MM.1S (cell line): ENCODE data around the gene NFATC2.

ENCODE experiments used
- DNase-seq: peaks from one replicate; pipeline ENCODE4 v3.0.0-alpha.2; 2015
- H2AFZ ChIP-seq: fragments of 300-600 bp; sonication (generic); 2 replicates; pipeline ENCODE4 v1.6.0; 2016; ENCODE audit warnings: antibody characterized with exemption, low read length
- H3F3A ChIP-seq: fragments of 300-600 bp; sonication (generic); 2 replicates; pipeline ENCODE4 v1.6.1; 2016; ENCODE audit warnings: mild to moderate bottlenecking, antibody characterized with exemption, low read length, moderate library complexity, mixed read lengths; ENCODE audit not compliant: insufficient read depth
- H3K27ac ChIP-seq: fragments of 300-600 bp; sonication (generic); 2 replicates; pipeline ENCODE4 v1.5.1; 2016; ENCODE audit warnings: mild to moderate bottlenecking, low read length
- H3K27me3 ChIP-seq: fragments of 300-600 bp; sonication (generic); replicated peaks from 2 replicates; pipeline ENCODE4 v1.6.0; 2016; ENCODE audit warnings: low read length; ENCODE audit not compliant: insufficient read depth
- H3K36me3 ChIP-seq: fragments of 300-600 bp; sonication (generic); replicated peaks from 2 replicates; pipeline ENCODE4 v1.6.1; 2016; ENCODE audit warnings: mild to moderate bottlenecking, low read length, mixed read lengths; ENCODE audit not compliant: insufficient read depth
- H3K4me1 ChIP-seq: fragments of 300-600 bp; sonication (generic); 2 replicates; pipeline ENCODE4 v1.6.1; 2016; ENCODE audit warnings: low read length, mixed read lengths
- H3K4me2 ChIP-seq: fragments of 300-600 bp; sonication (generic); 2 replicates; pipeline ENCODE4 v1.6.0; 2016; ENCODE audit warnings: low read depth, low read length
- H3K4me3 ChIP-seq: fragments of 300-600 bp; sonication (generic); 2 replicates; pipeline ENCODE4 v1.5.1; 2016; ENCODE audit warnings: low read length, mixed read lengths
- H3K79me2 ChIP-seq: fragments of 300-600 bp; sonication (generic); 2 replicates; pipeline ENCODE4 v1.6.1; 2016; ENCODE audit warnings: mixed run types, low read length, mixed read lengths
- H3K9ac ChIP-seq: fragments of 300-600 bp; sonication (generic); 2 replicates; pipeline ENCODE4 v1.6.1; 2016; ENCODE audit warnings: low read length, mixed read lengths
- H3K9me2 ChIP-seq: fragments of 300-600 bp; sonication (generic); replicated peaks from 2 replicates; pipeline ENCODE4 v1.6.1; 2016; ENCODE audit warnings: mild to moderate bottlenecking, low read length, mixed read lengths; ENCODE audit not compliant: insufficient read depth
- H3K9me3 ChIP-seq: fragments of 300-600 bp; sonication (generic); replicated peaks from 2 replicates; pipeline ENCODE4 v1.6.1; 2016; ENCODE audit warnings: mild to moderate bottlenecking, low read length, mixed read lengths; ENCODE audit not compliant: insufficient read depth
- H4K20me1 ChIP-seq: fragments of 300-600 bp; sonication (generic); 2 replicates; pipeline ENCODE4 v1.6.1; 2016; ENCODE audit warnings: mild to moderate bottlenecking, low read length, moderate library complexity, mixed read lengths; ENCODE audit not compliant: insufficient read depth
- EZH2 ChIP-seq: fragments of 300-600 bp; sonication (generic); optimal IDR thresholded peaks from 2 replicates; pipeline ENCODE3; 2017; ENCODE audit warnings: low read depth, mild to moderate bottlenecking, antibody characterized with exemption, low read length, mixed read lengths
- EZH2phosphoT487 ChIP-seq: fragments of 300-600 bp; sonication (generic); IDR thresholded peaks from 2 replicates; pipeline ENCODE4 v1.6.1; 2018; ENCODE audit warnings: antibody characterized with exemption, low read length
- TF ChIP-seq, protein P1 (sequence below): fragments of 300-600 bp; sonication (generic); IDR thresholded peaks from 2 replicates; pipeline ENCODE4 v1.5.1; 2016; ENCODE audit warnings: antibody characterized with exemption, low read length, mixed read lengths

The NFATC2 gene

DNA sequence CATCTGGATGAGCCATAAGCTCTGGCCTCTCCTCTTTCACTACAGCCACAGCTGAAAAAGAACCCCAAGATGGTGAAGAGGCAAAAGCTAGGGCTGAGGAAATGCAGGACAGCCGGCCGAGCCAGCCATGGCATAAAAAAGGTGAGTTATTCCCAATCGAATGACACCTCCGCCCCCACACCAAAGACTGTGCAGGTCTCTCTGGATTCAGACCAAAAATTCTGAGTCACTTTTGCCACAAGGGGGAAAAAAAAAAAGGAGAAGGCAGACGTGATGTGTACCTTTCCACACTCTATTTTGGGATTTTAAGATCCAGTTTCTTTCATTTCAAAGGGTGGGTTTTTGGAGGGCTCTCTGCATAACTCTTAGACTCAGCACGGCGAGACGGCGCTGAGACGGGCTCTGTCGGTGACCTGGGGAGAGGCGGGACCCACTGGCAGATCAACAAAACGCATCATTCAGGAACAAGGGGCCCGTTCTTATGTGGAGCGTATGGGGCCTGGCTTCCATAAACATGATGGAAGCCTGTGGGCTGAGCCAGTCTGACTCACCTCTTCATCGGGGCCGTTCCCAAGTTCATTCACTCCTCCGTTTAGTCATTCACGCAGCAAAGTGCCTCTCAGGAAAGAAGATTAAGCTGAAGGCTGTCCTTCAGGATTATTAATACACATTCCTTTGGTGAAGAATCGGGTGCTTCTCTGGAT is 54.8 kb downstream of the NFATC2 start:
- H4K20me1 ChIP-seq: no peaks in the 10 kb centered on the region
- no peaks in the 10 kb centered on the region for H3K9me3 ChIP-seq
- H3K27ac ChIP-seq: no peak overlapping the region
- no peak overlapping the region for H3K9ac ChIP-seq
- H3K9me2 ChIP-seq: no peaks in the 10 kb centered on the region
- H3F3A ChIP-seq: no peaks in the 10 kb centered on the region
- no peak overlapping the region for H3K4me3 ChIP-seq
- DNase-seq: no peak
- no peaks in the 10 kb centered on the region for H3K36me3 ChIP-seq
- H3K79me2 ChIP-seq: peaks cover 42% of the 10 kb centered on the region
- H2AFZ ChIP-seq: no peak overlapping the region
- TF ChIP-seq EZH2phosphoT487: no peak
- TF ChIP-seq EZH2: no peak
- TF ChIP-seq, protein P1, sequence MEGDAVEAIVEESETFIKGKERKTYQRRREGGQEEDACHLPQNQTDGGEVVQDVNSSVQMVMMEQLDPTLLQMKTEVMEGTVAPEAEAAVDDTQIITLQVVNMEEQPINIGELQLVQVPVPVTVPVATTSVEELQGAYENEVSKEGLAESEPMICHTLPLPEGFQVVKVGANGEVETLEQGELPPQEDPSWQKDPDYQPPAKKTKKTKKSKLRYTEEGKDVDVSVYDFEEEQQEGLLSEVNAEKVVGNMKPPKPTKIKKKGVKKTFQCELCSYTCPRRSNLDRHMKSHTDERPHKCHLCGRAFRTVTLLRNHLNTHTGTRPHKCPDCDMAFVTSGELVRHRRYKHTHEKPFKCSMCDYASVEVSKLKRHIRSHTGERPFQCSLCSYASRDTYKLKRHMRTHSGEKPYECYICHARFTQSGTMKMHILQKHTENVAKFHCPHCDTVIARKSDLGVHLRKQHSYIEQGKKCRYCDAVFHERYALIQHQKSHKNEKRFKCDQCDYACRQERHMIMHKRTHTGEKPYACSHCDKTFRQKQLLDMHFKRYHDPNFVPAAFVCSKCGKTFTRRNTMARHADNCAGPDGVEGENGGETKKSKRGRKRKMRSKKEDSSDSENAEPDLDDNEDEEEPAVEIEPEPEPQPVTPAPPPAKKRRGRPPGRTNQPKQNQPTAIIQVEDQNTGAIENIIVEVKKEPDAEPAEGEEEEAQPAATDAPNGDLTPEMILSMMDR: no peak
- no peak overlapping the region for H3K4me2 ChIP-seq
- no peaks in the 10 kb centered on the region for H3K27me3 ChIP-seq
- H3K4me1 ChIP-seq: no peaks in the 10 kb centered on the region

DNA sequence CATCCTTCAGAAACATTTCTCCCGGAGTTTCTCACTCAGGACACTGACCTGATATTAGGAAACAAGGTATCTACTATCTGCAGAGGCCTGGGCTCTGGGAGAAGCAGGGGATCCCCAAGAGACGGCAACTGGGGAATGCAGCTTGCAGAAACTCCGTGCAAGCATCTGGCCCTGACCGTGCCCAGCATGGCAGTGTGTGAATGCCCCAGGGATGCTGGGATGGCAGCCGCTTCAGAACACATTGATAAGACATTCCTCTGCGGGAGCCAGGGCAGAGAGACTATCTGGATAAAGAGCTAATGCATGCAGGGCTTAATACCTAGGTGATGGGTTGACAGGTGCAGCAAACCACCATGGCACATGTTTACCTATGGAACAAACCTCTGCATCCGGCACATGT is 55.4 kb downstream of the NFATC2 start:
- Histone ChIP-seq H3K9ac (no peak overlapping the region), H3K9me2 (no peaks in the 10 kb centered on the region), H3K79me2 (peaks cover 36% of the 10 kb centered on the region), H3K4me2 (no peak overlapping the region), H3F3A (no peaks in the 10 kb centered on the region), H3K27ac (no peak overlapping the region), H2AFZ (no peak overlapping the region), H3K36me3 (no peaks in the 10 kb centered on the region), H3K27me3 (no peaks in the 10 kb centered on the region), H3K9me3 (no peaks in the 10 kb centered on the region), H4K20me1 (no peaks in the 10 kb centered on the region), H3K4me1 (no peaks in the 10 kb centered on the region), H3K4me3 (no peak overlapping the region)
- no peak for DNase-seq
- TF ChIP-seq, protein P1: no peak
- no peak for TF ChIP-seq EZH2
- TF ChIP-seq EZH2phosphoT487: no peak

DNA sequence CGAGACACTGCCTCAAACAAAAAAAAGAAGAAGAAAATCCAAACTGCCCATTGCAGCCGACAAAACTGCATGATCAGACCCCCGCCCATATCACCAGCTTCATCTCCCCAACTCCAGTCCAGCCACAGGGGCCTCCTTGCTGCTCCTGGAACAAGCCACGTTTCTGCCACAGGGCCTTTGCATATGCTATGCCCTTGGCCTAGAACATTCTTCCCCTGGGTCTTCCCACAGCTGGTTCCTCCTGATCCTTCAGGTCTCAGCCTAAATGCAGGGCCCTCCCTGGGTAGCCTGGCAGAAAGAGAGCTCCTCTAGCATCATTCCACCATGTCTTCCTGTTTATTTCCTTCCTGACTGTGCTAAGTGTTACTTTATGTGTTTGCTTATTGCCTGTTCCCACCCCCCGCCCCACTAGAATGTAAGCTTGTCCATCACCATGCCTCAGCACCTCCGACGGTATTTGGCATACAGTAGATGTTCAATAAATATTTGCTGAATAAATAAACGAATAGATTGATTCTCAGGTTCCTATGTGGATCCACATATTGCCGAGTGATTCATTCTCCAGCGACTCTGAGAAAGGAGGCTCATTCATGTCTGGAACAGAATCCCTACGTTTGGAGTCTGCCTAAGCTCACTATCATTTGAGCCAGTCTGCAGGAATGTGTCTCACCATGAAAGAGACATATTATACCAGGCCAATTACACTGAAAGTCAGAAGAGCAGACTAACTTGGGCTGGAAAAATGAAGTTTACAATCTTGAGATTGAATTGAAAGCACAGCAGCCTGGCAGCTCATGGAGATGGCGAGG is 56.1 kb downstream of the NFATC2 start:
- H3K27ac ChIP-seq: no peak overlapping the region
- H3K9me2 ChIP-seq: no peaks in the 10 kb centered on the region
- no peaks in the 10 kb centered on the region for H4K20me1 ChIP-seq
- no peaks in the 10 kb centered on the region for H3K9me3 ChIP-seq
- H3K4me3 ChIP-seq: no peak overlapping the region
- no peaks in the 10 kb centered on the region for H3F3A ChIP-seq
- peaks cover 32% of the 10 kb centered on the region for H3K79me2 ChIP-seq
- no peaks in the 10 kb centered on the region for H3K36me3 ChIP-seq
- no peak overlapping the region for H2AFZ ChIP-seq
- H3K9ac ChIP-seq: no peak overlapping the region
- no peak for DNase-seq
- no peaks in the 10 kb centered on the region for H3K27me3 ChIP-seq
- no peaks in the 10 kb centered on the region for H3K4me1 ChIP-seq
- TF ChIP-seq, protein P1: no peak
- no peak overlapping the region for H3K4me2 ChIP-seq
